ENCODE data around the gene ST7.
"Not testable (repeated sequence)": the region's sequence is repeated elsewhere in the genome, so short reads cannot be mapped to it uniquely, and the experiment has no call there.

Gene ST7, protein sequence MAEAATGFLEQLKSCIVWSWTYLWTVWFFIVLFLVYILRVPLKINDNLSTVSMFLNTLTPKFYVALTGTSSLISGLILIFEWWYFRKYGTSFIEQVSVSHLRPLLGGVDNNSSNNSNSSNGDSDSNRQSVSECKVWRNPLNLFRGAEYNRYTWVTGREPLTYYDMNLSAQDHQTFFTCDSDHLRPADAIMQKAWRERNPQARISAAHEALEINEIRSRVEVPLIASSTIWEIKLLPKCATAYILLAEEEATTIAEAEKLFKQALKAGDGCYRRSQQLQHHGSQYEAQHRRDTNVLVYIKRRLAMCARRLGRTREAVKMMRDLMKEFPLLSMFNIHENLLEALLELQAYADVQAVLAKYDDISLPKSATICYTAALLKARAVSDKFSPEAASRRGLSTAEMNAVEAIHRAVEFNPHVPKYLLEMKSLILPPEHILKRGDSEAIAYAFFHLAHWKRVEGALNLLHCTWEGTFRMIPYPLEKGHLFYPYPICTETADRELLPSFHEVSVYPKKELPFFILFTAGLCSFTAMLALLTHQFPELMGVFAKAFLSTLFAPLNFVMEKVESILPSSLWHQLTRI

GRCh38 chr7:116953372-116953905, at the start of gene ST7:
Gene ST7 (plus strand): TSS chr7:116953501. CDS start chr7:116953541, 40 bp downstream.
- peak within 1 kb of the TSS; percentile 81 for H3K4me3 ChIP-seq (ENCODE audit: low read depth, low read length)

DNA sequence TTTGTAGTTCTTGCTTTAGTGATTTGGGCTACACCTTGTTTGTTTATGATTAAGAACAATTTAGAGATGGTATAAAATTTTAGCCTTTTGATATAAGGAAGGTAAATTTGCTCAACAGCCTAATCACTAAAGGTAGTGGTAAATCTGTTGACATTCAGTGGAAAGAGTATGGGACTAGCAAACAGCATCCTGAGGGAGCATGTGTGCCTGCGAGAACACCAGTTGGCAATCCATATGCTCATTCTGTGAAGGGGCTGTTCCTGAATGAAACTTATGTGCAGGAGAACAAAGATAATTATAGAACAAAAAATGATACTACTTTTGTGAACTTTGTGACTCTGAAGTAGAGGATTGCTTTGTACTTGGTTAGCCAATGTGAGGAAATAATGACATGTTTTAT, 46.9 kb upstream of the ST7 start:
- H3K4me3 ChIP-seq (ENCODE audit: low read depth, low read length) = no peak overlapping the region

- H3K4me3 ChIP-seq (ENCODE audit: low read depth, low read length) = no peak overlapping the region
Measured at GRCh38 chr7:116910383-116910782, 42.9 kb upstream of the ST7 start.

DNA sequence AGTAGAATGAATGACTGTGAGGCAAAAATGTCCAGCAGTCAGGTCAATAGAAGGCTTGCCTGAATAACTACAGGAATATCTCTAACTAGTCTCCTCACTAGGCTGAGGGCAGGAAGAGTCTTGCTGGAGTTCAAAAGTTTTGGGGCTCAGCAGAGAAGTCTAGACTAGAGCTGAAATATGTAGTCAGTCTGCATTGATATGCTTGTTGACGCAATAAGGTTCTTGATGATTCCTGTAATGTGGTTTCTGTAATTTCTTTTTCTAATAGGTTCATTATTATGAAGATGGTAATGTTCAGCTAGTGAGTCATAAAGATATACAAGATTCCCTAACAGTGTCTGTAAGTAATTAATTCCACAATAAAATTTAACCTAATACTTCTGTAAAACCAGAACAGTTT, 41.5 kb upstream of the ST7 start:
- no peak overlapping the region for H3K4me3 ChIP-seq (ENCODE audit: low read depth, low read length)

- no peak overlapping the region for H3K4me3 ChIP-seq (ENCODE audit: low read depth, low read length)
Measured at GRCh38 chr7:116912269-116912909, 40.9 kb upstream of the ST7 start.

- no peak overlapping the region for H3K4me3 ChIP-seq (ENCODE audit: low read depth, low read length)
Measured at GRCh38 chr7:116918704-116919103, 34.6 kb upstream of the ST7 start.

DNA sequence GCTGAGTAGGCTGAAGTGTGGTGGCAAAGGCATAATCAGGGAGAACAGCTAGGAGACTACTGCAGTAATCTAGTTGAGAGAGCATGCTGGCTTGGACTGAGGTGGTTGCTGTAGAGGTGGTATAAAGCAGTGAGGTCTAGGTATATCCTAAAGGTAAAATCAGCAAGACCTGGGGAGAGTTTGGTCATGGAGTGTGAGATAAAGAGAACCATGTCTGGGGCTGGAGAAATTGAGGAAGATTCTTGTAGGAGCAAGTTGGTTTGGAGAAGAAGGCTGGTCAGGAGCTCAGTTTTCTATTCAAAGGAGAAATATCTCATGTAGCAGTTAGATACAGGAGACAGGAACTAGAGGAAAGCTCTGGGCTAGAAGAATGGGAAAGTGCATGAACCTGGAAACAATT, 32.9 kb upstream of the ST7 start:
- no peak overlapping the region for H3K4me3 ChIP-seq (ENCODE audit: low read depth, low read length)

GRCh38 chr7:116922545-116922944, 30.8 kb upstream of the ST7 start:
- no peak overlapping the region for H3K4me3 ChIP-seq (ENCODE audit: low read depth, low read length)

DNA sequence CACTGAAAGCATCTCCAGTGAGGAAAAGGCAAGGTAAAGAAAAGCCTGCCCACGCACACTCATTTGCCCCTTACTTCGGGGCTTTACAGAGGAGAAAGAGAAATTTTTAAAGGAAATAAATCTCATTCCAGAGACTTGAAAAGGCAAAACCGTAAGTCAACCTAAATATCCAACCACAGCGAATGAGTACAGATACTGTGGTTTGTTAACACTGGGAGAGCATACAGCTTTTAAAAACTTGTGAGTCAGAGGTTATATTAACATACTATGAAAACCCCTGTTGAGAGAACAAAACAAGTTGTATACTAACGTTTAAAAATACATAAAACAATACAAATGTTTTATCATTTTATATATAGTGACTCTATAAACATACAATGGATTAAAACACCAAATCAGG, 28.6 kb upstream of the ST7 start:
- no peak overlapping the region for H3K4me3 ChIP-seq (ENCODE audit: low read depth, low read length)

DNA sequence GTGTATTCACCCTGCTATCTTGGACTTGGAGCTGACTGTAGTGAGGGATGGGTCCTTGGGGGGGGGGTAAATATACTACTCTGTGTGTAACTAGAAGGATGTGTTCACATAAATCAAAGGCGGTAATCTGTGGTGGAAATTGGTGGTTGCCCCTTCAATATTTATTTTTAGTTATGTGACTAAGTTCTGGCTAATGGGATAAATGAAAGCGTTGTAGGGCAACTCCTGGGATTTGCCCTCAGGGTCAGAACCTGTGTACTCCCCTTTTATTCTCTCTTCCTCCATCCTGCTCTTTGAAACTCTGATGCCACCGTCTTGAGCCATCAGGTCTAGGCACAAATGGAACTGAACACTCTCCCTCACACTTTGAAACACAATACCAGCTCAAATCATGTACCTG, 24.3 kb upstream of the ST7 start:
- H3K4me3 ChIP-seq (ENCODE audit: low read depth, low read length) = no peak overlapping the region

DNA sequence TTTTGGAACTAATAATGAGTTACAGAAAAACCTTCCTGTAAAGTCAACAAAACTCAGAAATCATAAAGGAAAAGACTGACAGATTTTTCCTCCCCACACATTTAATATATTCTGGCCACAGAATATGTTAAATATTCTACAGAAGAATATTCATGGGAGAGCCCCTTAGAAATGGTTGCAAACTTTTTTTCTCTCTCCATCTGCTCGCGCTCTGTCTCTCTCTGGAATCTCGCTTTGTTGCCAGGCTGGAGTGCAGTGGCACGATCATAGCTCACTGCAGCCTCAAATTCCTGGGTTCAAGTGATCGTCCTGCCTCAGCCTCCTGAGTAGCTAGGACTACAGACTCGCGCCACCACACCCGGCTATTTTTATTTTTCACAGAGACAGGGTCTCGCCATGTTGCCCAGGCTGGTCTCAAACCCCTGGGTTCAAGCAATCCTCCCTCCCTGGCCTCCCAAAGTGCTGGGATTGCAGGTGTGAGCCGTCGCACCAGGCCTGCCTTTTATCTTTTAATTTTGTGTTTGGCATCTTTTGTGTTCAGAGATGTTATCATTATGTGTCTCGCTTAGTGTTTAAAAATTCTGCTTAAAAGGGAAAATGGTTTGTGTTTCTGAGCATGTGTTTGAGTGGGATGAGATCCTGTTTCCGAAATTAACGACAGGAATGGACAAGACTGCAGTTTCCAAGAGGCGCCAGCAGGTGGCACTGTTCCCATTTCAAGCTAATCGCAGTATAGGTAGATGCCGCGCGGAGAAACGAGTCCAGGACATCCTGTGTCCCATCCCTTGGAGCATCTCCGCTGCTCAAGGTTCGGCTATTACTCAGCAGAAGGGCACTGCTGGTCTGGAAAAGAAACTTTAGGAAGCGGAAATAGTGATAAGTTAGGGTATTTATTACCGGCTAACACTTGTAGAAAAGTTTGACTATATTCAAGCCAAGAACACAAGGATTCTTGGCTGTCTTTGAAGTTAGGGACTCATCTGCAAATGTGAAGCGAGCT, 23.1 kb upstream of the ST7 start:
- no peak overlapping the region for H3K4me3 ChIP-seq (ENCODE audit: low read depth, low read length)

DNA sequence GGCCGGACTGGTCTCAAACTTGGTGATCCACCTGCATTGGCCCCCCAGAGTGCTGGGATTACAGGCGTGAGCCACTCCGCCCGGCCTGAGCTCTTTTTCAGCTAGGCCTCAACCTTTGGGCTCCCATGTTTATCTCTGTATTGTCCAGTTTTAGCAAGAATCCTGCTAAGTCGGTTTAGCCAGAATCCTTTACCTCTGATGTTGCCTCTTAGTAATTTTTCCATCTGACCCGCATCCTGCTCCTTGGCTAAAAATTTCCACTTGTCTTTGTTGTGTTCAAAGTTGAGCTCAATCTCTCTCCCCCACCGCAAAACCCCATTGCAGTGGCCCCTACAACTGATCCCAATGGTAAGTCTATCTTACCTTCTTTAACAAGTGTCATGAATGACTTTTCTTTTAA, 20.7 kb upstream of the ST7 start:
- no peak overlapping the region for H3K4me3 ChIP-seq (ENCODE audit: low read depth, low read length)

- no peak overlapping the region for H3K4me3 ChIP-seq (ENCODE audit: low read depth, low read length)
Measured at GRCh38 chr7:116933465-116933864, 19.8 kb upstream of the ST7 start.

- H3K4me3 ChIP-seq (ENCODE audit: low read depth, low read length) = no peak overlapping the region
Measured at GRCh38 chr7:116934580-116934979, 18.7 kb upstream of the ST7 start.

DNA sequence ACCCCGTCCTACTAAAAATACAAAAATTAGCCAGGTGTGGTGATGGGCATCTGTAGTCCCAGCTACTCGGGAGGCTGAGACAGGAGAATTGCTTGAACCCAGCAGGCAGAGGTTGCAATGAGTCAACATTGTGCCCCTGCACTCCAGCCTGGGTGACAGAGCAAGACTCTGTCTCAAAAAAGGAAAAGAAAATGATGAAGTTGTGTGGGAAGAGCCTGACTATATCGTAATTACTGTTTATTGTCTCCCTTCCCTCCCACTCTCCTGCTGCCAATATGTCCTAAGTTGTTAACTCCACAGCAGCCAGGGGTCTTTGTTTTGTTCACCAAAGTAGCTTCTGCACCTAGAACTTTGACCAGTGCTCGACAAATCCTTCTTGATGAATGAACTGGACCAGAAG, 16.5 kb upstream of the ST7 start:
- H3K4me3 ChIP-seq (ENCODE audit: low read depth, low read length) = not testable (repeated sequence)

DNA sequence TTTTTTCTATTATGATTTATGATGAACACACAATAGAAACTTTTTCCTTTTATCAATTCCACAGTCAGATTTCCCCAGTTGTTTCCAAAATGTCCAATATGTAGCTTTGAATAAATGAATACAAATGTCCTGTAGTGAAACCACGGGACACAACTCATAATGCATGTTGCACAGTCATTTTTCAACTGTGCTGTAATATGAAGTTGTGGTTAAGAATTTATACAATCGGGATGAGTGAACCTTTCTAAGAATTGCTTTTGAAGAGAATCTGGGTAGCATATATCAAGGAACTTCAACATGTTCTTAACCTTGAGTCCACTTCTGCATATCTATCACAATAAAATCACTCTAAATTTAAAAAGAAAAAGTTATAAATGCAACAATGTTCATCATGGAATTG, 14.6 kb upstream of the ST7 start:
- no peak overlapping the region for H3K4me3 ChIP-seq (ENCODE audit: low read depth, low read length)

GRCh38 chr7:116940689-116941370, 12.5 kb upstream of the ST7 start:
- no peak overlapping the region for H3K4me3 ChIP-seq (ENCODE audit: low read depth, low read length)

DNA sequence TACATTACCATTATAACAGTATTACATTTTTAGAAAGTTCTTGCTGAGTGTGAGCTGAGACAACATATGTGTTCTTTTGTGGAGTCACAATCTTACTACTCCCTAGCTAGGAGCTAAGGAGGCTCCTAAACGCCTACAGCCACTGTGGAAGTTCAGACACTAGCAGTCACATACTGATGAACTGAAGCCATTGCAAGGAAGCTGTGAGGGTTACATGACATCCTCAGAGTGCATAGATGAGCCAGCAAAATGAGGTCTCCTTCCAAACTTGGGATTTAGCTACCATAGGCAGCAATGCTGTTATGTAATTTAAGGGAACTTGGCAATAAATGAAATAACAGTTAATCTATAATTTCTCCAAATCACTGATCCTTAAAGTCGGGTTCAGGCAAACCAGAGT, 10.8 kb upstream of the ST7 start:
- H3K4me3 ChIP-seq (ENCODE audit: low read depth, low read length) = no peak overlapping the region

GRCh38 chr7:116948934-116949333, 4.4 kb upstream of the ST7 start:
- H3K4me3 ChIP-seq (ENCODE audit: low read depth, low read length) = no peak overlapping the region

Data from iPS-11a (cell line).